H1 (cell line): ENCODE measurements around the gene CD151. TPM values are rescaled to one million over a fixed set of nuclear protein-coding genes. Genes with fewer than 3 reads are reported as not detected.

Experiments used
- polyA plus RNA-seq, 7 experiments: library from polyadenylated mRNA; depleted of rRNA in 3 of 7; stranded (reverse) in 5 of 7; unstranded in 2 of 7; fragments of >200 nt in 5 of 7; fragments of 200-250 nt in 2 of 7; gene quantifications; 1 replicate in 5 of 7; 2 replicates in 1 of 7; 4 replicates in 1 of 7; pipeline versions ENCODE4 v1.2.1 to v1.2.3, GENCODE V29; 2011 to 2013; ENCODE audit warnings: missing spikeins in 2 of 7, mixed read lengths in 2 of 7
- small RNA-seq: library from polyadenylated mRNA; stranded (forward); fragments of <200 nt; extraction: miRNeasy Mini kit (QIAGEN cat#:217004); gene quantifications from one replicate; pipeline ENCODE3, GENCODE V24; 2013; ENCODE audit not compliant: insufficient read depth
- total RNA-seq: library from RNA; stranded (reverse); fragmentation: NEBNext Ultra II Directional; extraction: Animal tissue kit (Norgen Biotek cat#: 25700); gene quantifications from 2 replicates; pipeline ENCODE4 v1.2.1, GENCODE V29; 2021

CD151 gene
- total and polyA plus RNA-seq, 2 of the 8 experiments (the other 6 are each of a cell fraction or from before 2014, with no cell fraction given) = 101 to 212 TPM

Small RNAs within 50 kb of the gene (small RNA-seq; reads per million reads assigned to genes)
- gene SNORA52 = not detected

Other genes starting within 250 kb of the CD151 start
- gene IRF7, start 217.0 kb upstream of the CD151 start, total RNA-seq = 9.4 and 9.6 TPM in 2 replicates
- 9.1 and 12.8 TPM in 2 replicates for gene IRF7, start 217.0 kb upstream of the CD151 start, polyA plus RNA-seq (2011; rRNA removed)
- 0.11 TPM in 1 of 2 replicates, not detected in the other for gene CDHR5, start 208.0 kb upstream of the CD151 start, total RNA-seq
- 0.02 TPM in 1 of 2 replicates, not detected in the other for gene CDHR5, start 208.0 kb upstream of the CD151 start, polyA plus RNA-seq (2011; rRNA removed)
- gene SCT, start 205.8 kb upstream of the CD151 start, total RNA-seq = 2.0 and 2.2 TPM in 2 replicates
- gene SCT, start 205.8 kb upstream of the CD151 start, polyA plus RNA-seq (2011; rRNA removed) = 1.7 and 3.7 TPM in 2 replicates
- 3.3 and 3.4 TPM in 2 replicates for gene DRD4, start 195.7 kb upstream of the CD151 start, total RNA-seq
- gene DRD4, start 195.7 kb upstream of the CD151 start, polyA plus RNA-seq (2011; rRNA removed) = 4.9 and 9.7 TPM in 2 replicates
- 53.7 and 58.4 TPM in 2 replicates for gene DEAF1, start 137.7 kb upstream of the CD151 start, total RNA-seq
- gene DEAF1, start 137.7 kb upstream of the CD151 start, polyA plus RNA-seq (2011; rRNA removed) = 47.3 and 64.7 TPM in 2 replicates
- gene TMEM80, start 137.1 kb upstream of the CD151 start, total RNA-seq = 7.3 and 8.0 TPM in 2 replicates
- gene TMEM80, start 137.1 kb upstream of the CD151 start, polyA plus RNA-seq (2011; rRNA removed) = 16.3 and 21.4 TPM in 2 replicates
- 38.5 and 44.3 TPM in 2 replicates for gene EPS8L2, start 126.7 kb upstream of the CD151 start, total RNA-seq
- gene EPS8L2, start 126.7 kb upstream of the CD151 start, polyA plus RNA-seq (2011; rRNA removed) = 57.0 and 65.3 TPM in 2 replicates
- 302 and 308 TPM in 2 replicates for gene TALDO1, start 85.5 kb upstream of the CD151 start, total RNA-seq
- gene TALDO1, start 85.5 kb upstream of the CD151 start, polyA plus RNA-seq (2011; rRNA removed) = 265 and 293 TPM in 2 replicates
- 47.5 and 54.9 TPM in 2 replicates for gene GATD1, start 55.5 kb upstream of the CD151 start, total RNA-seq
- 54.8 and 101 TPM in 2 replicates for gene GATD1, start 55.5 kb upstream of the CD151 start, polyA plus RNA-seq (2011; rRNA removed)
- gene CEND1, start 42.9 kb upstream of the CD151 start, total RNA-seq = 5.0 and 5.7 TPM in 2 replicates
- 0.82 and 1.3 TPM in 2 replicates for gene CEND1, start 42.9 kb upstream of the CD151 start, polyA plus RNA-seq (2011; rRNA removed)
- gene SLC25A22, start 34.7 kb upstream of the CD151 start, total RNA-seq = 48.0 and 54.3 TPM in 2 replicates
- 31.5 and 52.0 TPM in 2 replicates for gene SLC25A22, start 34.7 kb upstream of the CD151 start, polyA plus RNA-seq (2011; rRNA removed)
- gene PIDD1, start 27.7 kb upstream of the CD151 start, total RNA-seq = 18.9 and 24.9 TPM in 2 replicates
- 26.1 and 51.4 TPM in 2 replicates for gene PIDD1, start 27.7 kb upstream of the CD151 start, polyA plus RNA-seq (2011; rRNA removed)
- 2,084 and 2,106 TPM in 2 replicates for gene RPLP2, start 23.0 kb upstream of the CD151 start, total RNA-seq
- gene RPLP2, start 23.0 kb upstream of the CD151 start, polyA plus RNA-seq (2011; rRNA removed) = 1,789 and 2,639 TPM in 2 replicates
- gene PNPLA2, start 14.0 kb upstream of the CD151 start, total RNA-seq = 62.1 and 62.2 TPM in 2 replicates
- gene PNPLA2, start 14.0 kb upstream of the CD151 start, polyA plus RNA-seq (2011; rRNA removed) = 30.9 and 63.7 TPM in 2 replicates
- 26.4 and 29.3 TPM in 2 replicates for gene CRACR2B, start 5.0 kb upstream of the CD151 start, total RNA-seq
- 18.2 and 34.9 TPM in 2 replicates for gene CRACR2B, start 5.0 kb upstream of the CD151 start, polyA plus RNA-seq (2011; rRNA removed)
- gene POLR2L, start 9.6 kb downstream of the CD151 start, total RNA-seq = 151 and 167 TPM in 2 replicates
- 140 and 142 TPM in 2 replicates for gene POLR2L, start 9.6 kb downstream of the CD151 start, polyA plus RNA-seq (2011; rRNA removed)
- gene TSPAN4, start 9.9 kb downstream of the CD151 start, total RNA-seq = 74.1 and 75.8 TPM in 2 replicates
- 145 and 217 TPM in 2 replicates for gene TSPAN4, start 9.9 kb downstream of the CD151 start, polyA plus RNA-seq (2011; rRNA removed)
- 78.9 and 81.2 TPM in 2 replicates for gene CHID1, start 77.9 kb downstream of the CD151 start, total RNA-seq
- gene CHID1, start 77.9 kb downstream of the CD151 start, polyA plus RNA-seq (2011; rRNA removed) = 88.5 and 114 TPM in 2 replicates
- 50.0 and 56.3 TPM in 2 replicates for gene AP2A2, start 92.9 kb downstream of the CD151 start, total RNA-seq
- gene AP2A2, start 92.9 kb downstream of the CD151 start, polyA plus RNA-seq (2011; rRNA removed) = 65.0 and 70.0 TPM in 2 replicates
- gene MUC6, start 203.8 kb downstream of the CD151 start, total RNA-seq = not detected in 2 replicates
- 0.09 TPM in 1 of 2 replicates, not detected in the other for gene MUC6, start 203.8 kb downstream of the CD151 start, polyA plus RNA-seq (2011; rRNA removed)
- gene MUC2, start 241.9 kb downstream of the CD151 start, total RNA-seq = not detected in 2 replicates
- not detected in 2 replicates for gene MUC2, start 241.9 kb downstream of the CD151 start, polyA plus RNA-seq (2011; rRNA removed)